HEK293 (cell line): ENCODE data around the gene CHSY1.

Source experiments
- RBAK ChIP-seq: fragments of 450-650 bp; formaldehyde crosslinking; IDR thresholded peaks from 2 replicates; pipeline ENCODE4 v1.5.1; 2016; ENCODE audit warnings: missing biosample characterization, missing genetic modification characterization
- ZBTB7A ChIP-seq: fragments of 450-650 bp; formaldehyde crosslinking; IDR thresholded peaks from 2 replicates; pipeline ENCODE4 v1.5.1; 2016; ENCODE audit warnings: low read depth, missing biosample characterization, missing genetic modification characterization
- TF ChIP-seq, protein P1 (sequence below): fragments of 450-650 bp; formaldehyde crosslinking; IDR thresholded peaks from 2 replicates; pipeline ENCODE4 v1.5.1; 2016; ENCODE audit warnings: missing biosample characterization, missing genetic modification characterization
- TF ChIP-seq, protein P2 (sequence below): fragments of 450-650 bp; formaldehyde crosslinking; IDR thresholded peaks from 2 replicates; pipeline ENCODE4 v1.5.1; 2016; ENCODE audit warnings: missing biosample characterization, missing genetic modification characterization
- TF ChIP-seq, protein P3 (sequence below): sonication (generic); formaldehyde crosslinking; IDR thresholded peaks from 2 replicates; pipeline ENCODE4 v1.8.1; 2022; ENCODE audit warnings: mild to moderate bottlenecking, moderate library complexity, missing genetic modification reagents
- TF ChIP-seq, protein P4 (sequence below): fragments of 450-650 bp; formaldehyde crosslinking; IDR thresholded peaks from 2 replicates; pipeline ENCODE4 v1.5.1; 2016; ENCODE audit warnings: missing biosample characterization, missing genetic modification characterization
- TF ChIP-seq, protein P5 (sequence below): fragments of 450-650 bp; formaldehyde crosslinking; conservative IDR thresholded peaks from 2 replicates; pipeline ENCODE4 v1.5.1; 2016; ENCODE audit warnings: low read depth, missing biosample characterization, missing genetic modification characterization

DNA sequence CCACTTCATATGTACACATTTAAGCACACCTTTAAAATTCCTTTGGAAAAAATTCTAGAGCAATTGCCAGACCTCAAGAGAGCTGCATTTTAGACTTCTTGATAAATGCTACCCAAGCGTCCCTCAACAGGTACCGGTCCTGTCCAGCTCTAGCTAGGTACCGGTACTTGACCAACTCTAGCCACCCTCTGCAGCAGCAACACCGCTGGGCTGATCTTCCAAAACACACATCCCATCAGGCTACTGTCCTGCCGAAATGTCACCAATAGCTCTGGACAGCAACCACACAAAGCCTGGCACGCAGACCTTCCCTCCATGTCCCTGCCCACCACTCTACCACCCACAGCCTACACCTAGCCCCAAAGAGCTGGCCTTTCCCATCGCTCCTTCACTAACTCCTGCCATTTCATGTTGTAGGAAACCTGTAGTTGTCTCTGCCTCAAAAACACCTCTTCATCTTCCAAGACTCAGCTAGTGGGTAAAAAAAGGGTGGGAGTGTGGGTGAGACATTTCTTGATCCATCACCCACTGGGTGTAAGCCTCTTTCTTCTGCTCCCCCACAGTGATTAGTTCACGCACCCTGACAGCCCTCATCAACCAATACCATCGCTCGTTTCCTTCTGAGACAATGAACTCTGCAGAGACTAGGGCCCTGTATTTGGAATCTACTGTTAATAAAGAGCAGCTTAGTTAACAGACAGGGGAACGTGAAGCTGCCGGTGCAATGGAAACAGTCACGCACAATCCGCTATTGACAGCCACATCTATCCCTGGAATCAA lies 6.8 kb downstream of the CHSY1 start:
- TF ChIP-seq, protein P1, sequence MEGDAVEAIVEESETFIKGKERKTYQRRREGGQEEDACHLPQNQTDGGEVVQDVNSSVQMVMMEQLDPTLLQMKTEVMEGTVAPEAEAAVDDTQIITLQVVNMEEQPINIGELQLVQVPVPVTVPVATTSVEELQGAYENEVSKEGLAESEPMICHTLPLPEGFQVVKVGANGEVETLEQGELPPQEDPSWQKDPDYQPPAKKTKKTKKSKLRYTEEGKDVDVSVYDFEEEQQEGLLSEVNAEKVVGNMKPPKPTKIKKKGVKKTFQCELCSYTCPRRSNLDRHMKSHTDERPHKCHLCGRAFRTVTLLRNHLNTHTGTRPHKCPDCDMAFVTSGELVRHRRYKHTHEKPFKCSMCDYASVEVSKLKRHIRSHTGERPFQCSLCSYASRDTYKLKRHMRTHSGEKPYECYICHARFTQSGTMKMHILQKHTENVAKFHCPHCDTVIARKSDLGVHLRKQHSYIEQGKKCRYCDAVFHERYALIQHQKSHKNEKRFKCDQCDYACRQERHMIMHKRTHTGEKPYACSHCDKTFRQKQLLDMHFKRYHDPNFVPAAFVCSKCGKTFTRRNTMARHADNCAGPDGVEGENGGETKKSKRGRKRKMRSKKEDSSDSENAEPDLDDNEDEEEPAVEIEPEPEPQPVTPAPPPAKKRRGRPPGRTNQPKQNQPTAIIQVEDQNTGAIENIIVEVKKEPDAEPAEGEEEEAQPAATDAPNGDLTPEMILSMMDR (tag by site-specific recombination) = no peak
- TF ChIP-seq, protein P2, sequence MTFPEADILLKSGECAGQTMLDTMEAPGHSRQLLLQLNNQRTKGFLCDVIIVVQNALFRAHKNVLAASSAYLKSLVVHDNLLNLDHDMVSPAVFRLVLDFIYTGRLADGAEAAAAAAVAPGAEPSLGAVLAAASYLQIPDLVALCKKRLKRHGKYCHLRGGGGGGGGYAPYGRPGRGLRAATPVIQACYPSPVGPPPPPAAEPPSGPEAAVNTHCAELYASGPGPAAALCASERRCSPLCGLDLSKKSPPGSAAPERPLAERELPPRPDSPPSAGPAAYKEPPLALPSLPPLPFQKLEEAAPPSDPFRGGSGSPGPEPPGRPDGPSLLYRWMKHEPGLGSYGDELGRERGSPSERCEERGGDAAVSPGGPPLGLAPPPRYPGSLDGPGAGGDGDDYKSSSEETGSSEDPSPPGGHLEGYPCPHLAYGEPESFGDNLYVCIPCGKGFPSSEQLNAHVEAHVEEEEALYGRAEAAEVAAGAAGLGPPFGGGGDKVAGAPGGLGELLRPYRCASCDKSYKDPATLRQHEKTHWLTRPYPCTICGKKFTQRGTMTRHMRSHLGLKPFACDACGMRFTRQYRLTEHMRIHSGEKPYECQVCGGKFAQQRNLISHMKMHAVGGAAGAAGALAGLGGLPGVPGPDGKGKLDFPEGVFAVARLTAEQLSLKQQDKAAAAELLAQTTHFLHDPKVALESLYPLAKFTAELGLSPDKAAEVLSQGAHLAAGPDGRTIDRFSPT = no peak
- TF ChIP-seq, protein P3, sequence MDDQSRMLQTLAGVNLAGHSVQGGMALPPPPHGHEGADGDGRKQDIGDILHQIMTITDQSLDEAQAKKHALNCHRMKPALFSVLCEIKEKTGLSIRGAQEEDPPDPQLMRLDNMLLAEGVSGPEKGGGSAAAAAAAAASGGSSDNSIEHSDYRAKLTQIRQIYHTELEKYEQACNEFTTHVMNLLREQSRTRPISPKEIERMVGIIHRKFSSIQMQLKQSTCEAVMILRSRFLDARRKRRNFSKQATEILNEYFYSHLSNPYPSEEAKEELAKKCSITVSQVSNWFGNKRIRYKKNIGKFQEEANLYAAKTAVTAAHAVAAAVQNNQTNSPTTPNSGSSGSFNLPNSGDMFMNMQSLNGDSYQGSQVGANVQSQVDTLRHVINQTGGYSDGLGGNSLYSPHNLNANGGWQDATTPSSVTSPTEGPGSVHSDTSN (CRISPR knock-in tag) = no peak
- TF ChIP-seq, protein P4, sequence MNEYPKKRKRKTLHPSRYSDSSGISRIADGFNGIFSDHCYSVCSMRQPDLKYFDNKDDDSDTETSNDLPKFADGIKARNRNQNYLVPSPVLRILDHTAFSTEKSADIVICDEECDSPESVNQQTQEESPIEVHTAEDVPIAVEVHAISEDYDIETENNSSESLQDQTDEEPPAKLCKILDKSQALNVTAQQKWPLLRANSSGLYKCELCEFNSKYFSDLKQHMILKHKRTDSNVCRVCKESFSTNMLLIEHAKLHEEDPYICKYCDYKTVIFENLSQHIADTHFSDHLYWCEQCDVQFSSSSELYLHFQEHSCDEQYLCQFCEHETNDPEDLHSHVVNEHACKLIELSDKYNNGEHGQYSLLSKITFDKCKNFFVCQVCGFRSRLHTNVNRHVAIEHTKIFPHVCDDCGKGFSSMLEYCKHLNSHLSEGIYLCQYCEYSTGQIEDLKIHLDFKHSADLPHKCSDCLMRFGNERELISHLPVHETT (tag by site-specific recombination) = no peak
- TF ChIP-seq ZBTB7A (tag by site-specific recombination) (no peak), RBAK (tag by site-specific recombination) (no peak)
- TF ChIP-seq, protein P5, sequence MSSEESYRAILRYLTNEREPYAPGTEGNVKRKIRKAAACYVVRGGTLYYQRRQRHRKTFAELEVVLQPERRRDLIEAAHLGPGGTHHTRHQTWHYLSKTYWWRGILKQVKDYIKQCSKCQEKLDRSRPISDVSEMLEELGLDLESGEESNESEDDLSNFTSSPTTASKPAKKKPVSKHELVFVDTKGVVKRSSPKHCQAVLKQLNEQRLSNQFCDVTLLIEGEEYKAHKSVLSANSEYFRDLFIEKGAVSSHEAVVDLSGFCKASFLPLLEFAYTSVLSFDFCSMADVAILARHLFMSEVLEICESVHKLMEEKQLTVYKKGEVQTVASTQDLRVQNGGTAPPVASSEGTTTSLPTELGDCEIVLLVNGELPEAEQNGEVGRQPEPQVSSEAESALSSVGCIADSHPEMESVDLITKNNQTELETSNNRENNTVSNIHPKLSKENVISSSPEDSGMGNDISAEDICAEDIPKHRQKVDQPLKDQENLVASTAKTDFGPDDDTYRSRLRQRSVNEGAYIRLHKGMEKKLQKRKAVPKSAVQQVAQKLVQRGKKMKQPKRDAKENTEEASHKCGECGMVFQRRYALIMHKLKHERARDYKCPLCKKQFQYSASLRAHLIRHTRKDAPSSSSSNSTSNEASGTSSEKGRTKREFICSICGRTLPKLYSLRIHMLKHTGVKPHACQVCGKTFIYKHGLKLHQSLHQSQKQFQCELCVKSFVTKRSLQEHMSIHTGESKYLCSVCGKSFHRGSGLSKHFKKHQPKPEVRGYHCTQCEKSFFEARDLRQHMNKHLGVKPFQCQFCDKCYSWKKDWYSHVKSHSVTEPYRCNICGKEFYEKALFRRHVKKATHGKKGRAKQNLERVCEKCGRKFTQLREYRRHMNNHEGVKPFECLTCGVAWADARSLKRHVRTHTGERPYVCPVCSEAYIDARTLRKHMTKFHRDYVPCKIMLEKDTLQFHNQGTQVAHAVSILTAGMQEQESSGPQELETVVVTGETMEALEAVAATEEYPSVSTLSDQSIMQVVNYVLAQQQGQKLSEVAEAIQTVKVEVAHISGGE (tag by site-specific recombination) = no peak
